PC-9 (cell line): Measurements from ENCODE around the gene CREBL2. TPM values are rescaled to one million over a fixed set of nuclear protein-coding genes. Genes with fewer than 3 reads are reported as not detected.

ENCODE experiments used
- BruUV-seq: library from RNA; stranded (reverse); fragments of 400-500 nt; replicated peaks from 2 replicates; lab custom pipeline; 2021; lab: Mats Ljungman, UMichigan
- CTCF ChIA-PET: fragments of 300-600 bp; sonication (Branson Sonifier 250); formaldehyde crosslinking; loops from one replicate; lab custom pipeline; 2022; ENCODE audit warnings: antibody characterized with exemption; lab: Charles Lee
- POLR2A ChIA-PET: fragments of 300-600 bp; sonication (Branson Sonifier 250); formaldehyde crosslinking; loops from one replicate; lab custom pipeline; 2022; ENCODE audit warnings: antibody characterized with exemption; ENCODE audit not compliant: unreplicated experiment; lab: Charles Lee
- DNase-seq, 2 experiments: peaks; one replicate each; pipeline versions ENCODE4 v3.0.0 to v3.0.0-alpha.2; 2015 to 2022; ENCODE audit warnings: mixed read lengths in 1 of 2
- H2AFZ ChIP-seq: fragments of 200-600 bp; sonication (generic); 2 replicates; pipeline ENCODE4 v1.8.1; 2017; ENCODE audit warnings: antibody characterized with exemption
- H3F3A ChIP-seq: fragments of 200-600 bp; sonication (generic); 2 replicates; pipeline ENCODE4 v1.8.1; 2017; ENCODE audit warnings: antibody characterized with exemption, mild to moderate bottlenecking, low read depth; ENCODE audit not compliant: insufficient read depth
- H3K27ac ChIP-seq: fragments of 200-600 bp; sonication (generic); 2 replicates; pipeline ENCODE4 v1.6.1; 2016; ENCODE audit warnings: mixed run types
- H3K27me3 ChIP-seq: fragments of 200-600 bp; sonication (generic); 2 replicates; pipeline ENCODE4 v1.6.1; 2016; ENCODE audit warnings: low read depth, mixed run types; ENCODE audit not compliant: insufficient read depth
- H3K36me3 ChIP-seq: fragments of 200-600 bp; sonication (generic); 2 replicates; pipeline ENCODE4 v1.6.1; 2016; ENCODE audit warnings: low read depth, mixed run types
- H3K4me1 ChIP-seq: fragments of 200-600 bp; sonication (generic); replicated peaks from 2 replicates; pipeline ENCODE4 v1.6.1; 2016; ENCODE audit warnings: mixed run types; ENCODE audit not compliant: insufficient read depth
- H3K4me2 ChIP-seq: fragments of 200-600 bp; sonication (generic); 2 replicates; pipeline ENCODE4 v1.6.1; 2017; ENCODE audit warnings: mixed run types
- H3K4me3 ChIP-seq: fragments of 200-600 bp; sonication (generic); 2 replicates; pipeline ENCODE4 v1.6.1; 2016; ENCODE audit warnings: mixed run types
- H3K79me2 ChIP-seq: fragments of 200-600 bp; sonication (generic); 2 replicates; pipeline ENCODE4 v1.6.1; 2017; ENCODE audit warnings: low read depth, mixed run types
- H3K9me2 ChIP-seq: fragments of 200-600 bp; sonication (generic); 2 replicates; pipeline ENCODE4 v1.8.1; 2017; ENCODE audit warnings: mild to moderate bottlenecking; ENCODE audit not compliant: insufficient read depth
- H3K9me3 ChIP-seq: fragments of 200-600 bp; sonication (generic); 2 replicates; pipeline ENCODE4 v1.8.1; 2016; ENCODE audit warnings: low read depth; ENCODE audit not compliant: insufficient read depth
- H4K20me1 ChIP-seq: fragments of 200-600 bp; sonication (generic); 2 replicates; pipeline ENCODE4 v1.8.1; 2017; ENCODE audit not compliant: insufficient read depth
- CTCF ChIP-seq: fragments of 200-600 bp; sonication (generic); conservative IDR thresholded peaks from 2 replicates; pipeline ENCODE4 v1.6.1; 2017; ENCODE audit warnings: mixed run types, antibody characterized with exemption, mild to moderate bottlenecking, moderate library complexity
- EZH2 ChIP-seq: fragments of 200-600 bp; sonication (generic); IDR thresholded peaks from 2 replicates; pipeline ENCODE4 v1.8.0; 2017; ENCODE audit warnings: antibody characterized with exemption, low read depth
- intact Hi-C: fragments of 100-400 bp; cut with micrococcal nuclease; formaldehyde crosslinking; loops from one replicate; pipeline ENCODE4 v1.10.0; 2022; ENCODE audit not compliant: unreplicated experiment
- total RNA-seq: library from RNA; stranded (reverse); gene quantifications from 2 replicates; pipeline ENCODE4 v1.2.3, GENCODE V29; 2021

The CREBL2 gene
- total RNA-seq, 1 experiment from 2014 or later: 30.3 TPM

GRCh38 chr12:12598864-12599263 lies 12.8 kb upstream of the CREBL2 start:
- ChIA-PET CTCF (interaction anchor here (0.5 kb wide), 1 partner anchor 11 kb away, joined by 6 read pairs; no protein-coding TSS in a partner anchor), POLR2A (no interaction called here)
- Histone ChIP-seq H3K36me3 (no peaks in the 10 kb centered on the region), H3F3A (peaks cover 20% of the 10 kb centered on the region), H3K9me3 (no peaks in the 10 kb centered on the region), H3K27ac (peak overlapping the region; percentile 46; the same call in 1 of the 2 replicates), H3K4me3 (no peak overlapping the region), H3K79me2 (no peaks in the 10 kb centered on the region), H3K9me2 (no peaks in the 10 kb centered on the region), H4K20me1 (no peaks in the 10 kb centered on the region), H3K4me2 (no peak overlapping the region), H3K4me1 (peaks cover 22% of the 10 kb centered on the region), H3K27me3 (no peaks in the 10 kb centered on the region), H2AFZ (no peak overlapping the region)
- intact Hi-C loops: no loop called here
- TF ChIP-seq CTCF: no peak
- TF ChIP-seq EZH2: no peak
- no peak for DNase-seq
- no TSS peak for BruUV-seq

- no peaks in the 10 kb centered on the region for H3K27me3 ChIP-seq
- BruUV-seq: no TSS peak
- intact Hi-C loops: no loop called here
- H3K4me2 ChIP-seq: peak overlapping the region; percentile 42
- H3K36me3 ChIP-seq: no peaks in the 10 kb centered on the region
- H4K20me1 ChIP-seq: no peaks in the 10 kb centered on the region
- TF ChIP-seq EZH2 (no peak), CTCF (no peak)
- H3K4me1 ChIP-seq: peaks cover 22% of the 10 kb centered on the region
- H3K27ac ChIP-seq: peak overlapping the region; percentile 46
- no peaks in the 10 kb centered on the region for H3K79me2 ChIP-seq
- H3K9me3 ChIP-seq: no peaks in the 10 kb centered on the region
- POLR2A ChIA-PET: interaction anchor here (0.6 kb wide), 1 partner anchor 234 kb away, joined by 3 read pairs; no protein-coding TSS in a partner anchor
- DNase-seq: peak; percentile 33 to 80
- H2AFZ ChIP-seq: 0 out of 2 replicates have a peak overlapping the region, but pooled peaks have one; percentile 55
- H3K4me3 ChIP-seq: no peak overlapping the region
- CTCF ChIA-PET: no interaction called here
- H3F3A ChIP-seq: peaks cover 20% of the 10 kb centered on the region
- H3K9me2 ChIP-seq: no peaks in the 10 kb centered on the region
Observed at GRCh38 chr12:12599750-12600643, 11.7 kb upstream of the CREBL2 start.

- no peak for DNase-seq
- no peaks in the 10 kb centered on the region for H3K27me3 ChIP-seq
- no TSS peak for BruUV-seq
- TF ChIP-seq CTCF (no peak), EZH2 (no peak)
- peaks cover 20% of the 10 kb centered on the region for H3F3A ChIP-seq
- no peak overlapping the region for H3K4me3 ChIP-seq
- no peaks in the 10 kb centered on the region for H3K79me2 ChIP-seq
- no peaks in the 10 kb centered on the region for H3K36me3 ChIP-seq
- H3K9me3 ChIP-seq: no peaks in the 10 kb centered on the region
- no peak overlapping the region for H2AFZ ChIP-seq
- 0 out of 2 replicates have a peak overlapping the region, but pooled peaks have one; percentile 42 for H3K4me2 ChIP-seq
- H3K9me2 ChIP-seq: no peaks in the 10 kb centered on the region
- POLR2A ChIA-PET: no interaction called here
- H4K20me1 ChIP-seq: no peaks in the 10 kb centered on the region
- no peak overlapping the region for H3K27ac ChIP-seq
- H3K4me1 ChIP-seq: peaks cover 22% of the 10 kb centered on the region
- CTCF ChIA-PET: no interaction called here
- intact Hi-C loops: no loop called here
Observed at GRCh38 chr12:12600659-12601058, 11.0 kb upstream of the CREBL2 start.
